HL-60 (cell line): ENCODE measurements around the gene ZBTB1.

Experiments
- DNase-seq, 2 experiments: peaks; one replicate each; pipeline ENCODE4 v3.0.0-alpha.2; 2010 to 2020; ENCODE audit warnings: low read depth in 1 of 2, low spot score in 1 of 2
- H3K27ac ChIP-seq: fragments of 250-450 bp; sonication (Bioruptor Pico); replicated peaks from 2 replicates; pipeline ENCODE4 v1.5.1; 2020; ENCODE audit warnings: mild to moderate bottlenecking, moderate library complexity
- H3K27me3 ChIP-seq: fragments of 250-450 bp; sonication (Bioruptor Pico); 2 replicates; pipeline ENCODE4 v1.5.1; 2021; ENCODE audit warnings: mild to moderate bottlenecking, moderate library complexity; ENCODE audit not compliant: insufficient read depth, poor library complexity, severe bottlenecking
- H3K4me3 ChIP-seq: replicated peaks from 2 replicates; pipeline ENCODE4 v1.5.1; 2011; ENCODE audit warnings: mild to moderate bottlenecking, control low read depth, low read length; ENCODE audit not compliant: insufficient read depth
- CTCF ChIP-seq: IDR thresholded peaks from one replicate; pipeline ENCODE4 v1.5.1; 2011; ENCODE audit warnings: low read length, control low read depth, inconsistent platforms; ENCODE audit not compliant: insufficient read depth
- GABPA ChIP-seq: IDR thresholded peaks from 2 replicates; pipeline ENCODE4 v1.6.1; 2012; ENCODE audit warnings: low read depth
- POLR2AphosphoS5 ChIP-seq: IDR thresholded peaks from 2 replicates; pipeline ENCODE4 v1.6.1; 2012; ENCODE audit warnings: low read depth
- REST ChIP-seq: IDR thresholded peaks from 2 replicates; pipeline ENCODE4 v1.6.1; 2012; ENCODE audit warnings: low read depth; ENCODE audit not compliant: insufficient replicate concordance
- SPI1 ChIP-seq: IDR thresholded peaks from 2 replicates; pipeline ENCODE4 v1.6.1; 2012; ENCODE audit warnings: low read depth, mild to moderate bottlenecking, borderline replicate concordance
- long read RNA-seq: library from polyadenylated mRNA; unstranded; transcript quantifications from one replicate; pipeline ENCODE4 v2.0.0, GENCODE V29; 2020

Gene ZBTB1
- long read RNA-seq, full-length matches to known transcripts: 3 of 30 reads
- long read RNA-seq, partial matches to known transcripts: 22 of 30 reads
- long read RNA-seq, other reads (novel, unspliced or antisense): 5 of 30 reads

GRCh38 chr14:64504310-64504896, at the start of gene ZBTB1:
Gene ZBTB1, plus strand, starts transcription at chr14:64504770. Its CDS starts 16,735 bp downstream, at chr14:64521505.
- DNase-seq: peak; percentile 53 to 79
- no peaks in the 10 kb centered on the region for H3K27me3 ChIP-seq
- H3K27ac ChIP-seq: peak within 1 kb of the TSS; percentile 98
- TF ChIP-seq CTCF (no peak), REST (no peak), SPI1 (no peak), POLR2AphosphoS5 (peak; percentile 43; the same call in 1 of the 2 replicates), GABPA (no peak)
- H3K4me3 ChIP-seq: peak within 1 kb of the TSS; percentile 62

- DNase-seq: no peak
- H3K27me3 ChIP-seq: no peaks in the 10 kb centered on the region
- TF ChIP-seq SPI1 (no peak), REST (no peak), POLR2AphosphoS5 (no peak), CTCF (no peak), GABPA (no peak)
- H3K4me3 ChIP-seq: no peak overlapping the region
- no peak overlapping the region for H3K27ac ChIP-seq
Measured at GRCh38 chr14:64459405-64460136, 45.0 kb upstream of the ZBTB1 start.

GRCh38 chr14:64461221-64461620, 43.3 kb upstream of the ZBTB1 start:
- no peak overlapping the region for H3K27ac ChIP-seq

More at GRCh38 chr14:64461221-64461620, 43.3 kb upstream of the ZBTB1 start:
- no peak for DNase-seq
- TF ChIP-seq POLR2AphosphoS5: no peak
- no peak for TF ChIP-seq GABPA
- no peak for TF ChIP-seq REST
- no peak for TF ChIP-seq CTCF
- TF ChIP-seq SPI1: no peak
- H3K27me3 ChIP-seq: no peaks in the 10 kb centered on the region
- no peak overlapping the region for H3K4me3 ChIP-seq
